AG09319 (cell line): ENCODE results near the gene CCL16.

ENCODE experiments used
- DNase-seq: peaks from one replicate; pipeline ENCODE4 v3.0.0-alpha.2; 2010; ENCODE audit warnings: low read depth; ENCODE audit errors: extremely low read depth
- TF ChIP-seq, protein P1 (sequence below): IDR thresholded peaks from 2 replicates; pipeline ENCODE4 v1.5.1; 2011; ENCODE audit warnings: low read depth, mild to moderate bottlenecking, inconsistent platforms, low read length, moderate library complexity

Gene CCL16

GRCh38 chr17:35982409-35983191 lies 1.3 kb upstream of the CCL16 start:
- no peak for DNase-seq

GRCh38 chr17:35981908-35982330 lies 622 bp upstream of the CCL16 start:
- TF ChIP-seq, protein P1, sequence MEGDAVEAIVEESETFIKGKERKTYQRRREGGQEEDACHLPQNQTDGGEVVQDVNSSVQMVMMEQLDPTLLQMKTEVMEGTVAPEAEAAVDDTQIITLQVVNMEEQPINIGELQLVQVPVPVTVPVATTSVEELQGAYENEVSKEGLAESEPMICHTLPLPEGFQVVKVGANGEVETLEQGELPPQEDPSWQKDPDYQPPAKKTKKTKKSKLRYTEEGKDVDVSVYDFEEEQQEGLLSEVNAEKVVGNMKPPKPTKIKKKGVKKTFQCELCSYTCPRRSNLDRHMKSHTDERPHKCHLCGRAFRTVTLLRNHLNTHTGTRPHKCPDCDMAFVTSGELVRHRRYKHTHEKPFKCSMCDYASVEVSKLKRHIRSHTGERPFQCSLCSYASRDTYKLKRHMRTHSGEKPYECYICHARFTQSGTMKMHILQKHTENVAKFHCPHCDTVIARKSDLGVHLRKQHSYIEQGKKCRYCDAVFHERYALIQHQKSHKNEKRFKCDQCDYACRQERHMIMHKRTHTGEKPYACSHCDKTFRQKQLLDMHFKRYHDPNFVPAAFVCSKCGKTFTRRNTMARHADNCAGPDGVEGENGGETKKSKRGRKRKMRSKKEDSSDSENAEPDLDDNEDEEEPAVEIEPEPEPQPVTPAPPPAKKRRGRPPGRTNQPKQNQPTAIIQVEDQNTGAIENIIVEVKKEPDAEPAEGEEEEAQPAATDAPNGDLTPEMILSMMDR: no peak
- DNase-seq: no peak

More at GRCh38 chr17:35982409-35983191, 1.3 kb upstream of the CCL16 start:
- TF ChIP-seq, protein P1: no peak

DNA sequence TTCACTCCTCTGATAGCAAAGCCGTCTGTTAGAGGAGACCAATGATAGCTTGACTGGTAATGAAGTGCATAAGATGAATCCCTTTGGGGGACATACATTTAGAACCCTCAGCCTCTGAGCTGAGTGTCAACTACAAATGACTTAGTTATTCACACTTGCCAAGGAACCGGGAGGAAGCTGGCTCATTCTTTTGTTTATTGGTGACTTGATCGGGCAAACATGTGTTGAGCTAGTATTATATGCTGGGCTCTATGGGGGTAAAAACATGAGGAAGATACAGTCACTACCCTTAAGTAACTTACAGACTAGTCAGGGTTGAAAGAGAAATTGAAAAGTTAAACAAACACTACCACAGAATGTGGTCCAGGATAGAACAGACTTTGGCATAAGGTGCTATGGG lies 3.0 kb downstream of the CCL16 start:
- no peak for DNase-seq
- TF ChIP-seq, protein P1: no peak

- TF ChIP-seq, protein P1: no peak
- DNase-seq: no peak
Observed at GRCh38 chr17:35977509-35977908, 3.8 kb downstream of the CCL16 start.

GRCh38 chr17:35973333-35974260 lies 7.7 kb downstream of the CCL16 start:
- TF ChIP-seq, protein P1: no peak
- DNase-seq: no peak

- DNase-seq: no peak
- TF ChIP-seq, protein P1: no peak
Observed at GRCh38 chr17:35972945-35973332, 8.4 kb downstream of the CCL16 start.

DNA sequence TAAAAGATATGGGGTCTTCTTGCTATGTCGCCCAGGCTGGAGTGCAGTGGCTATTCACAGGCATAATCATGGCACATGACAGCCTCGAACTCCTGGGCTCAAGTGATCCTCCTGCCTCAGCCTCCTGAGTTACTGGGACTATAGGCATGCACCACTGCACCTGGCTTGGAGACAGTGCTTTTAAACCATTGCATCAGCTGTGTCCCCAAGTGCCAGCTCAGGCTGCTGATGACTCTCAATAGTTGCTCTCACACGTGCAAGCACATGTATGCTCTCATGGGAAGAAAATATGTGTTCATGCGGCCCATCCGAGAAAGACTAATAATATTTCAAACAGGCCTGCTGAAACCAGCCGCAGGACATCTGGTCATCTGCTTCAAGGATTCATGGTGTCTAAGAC lies 8.8 kb downstream of the CCL16 start:
- TF ChIP-seq, protein P1: no peak
- no peak for DNase-seq
